Non-pigmented ciliary epithelial cell (primary cell): Measurements from ENCODE around the gene NTSR1.

ENCODE experiments used
- DNase-seq: peaks from one replicate; pipeline ENCODE4 v3.0.0-alpha.2; 2010; ENCODE audit warnings: low read depth

NTSR1 gene

DNA sequence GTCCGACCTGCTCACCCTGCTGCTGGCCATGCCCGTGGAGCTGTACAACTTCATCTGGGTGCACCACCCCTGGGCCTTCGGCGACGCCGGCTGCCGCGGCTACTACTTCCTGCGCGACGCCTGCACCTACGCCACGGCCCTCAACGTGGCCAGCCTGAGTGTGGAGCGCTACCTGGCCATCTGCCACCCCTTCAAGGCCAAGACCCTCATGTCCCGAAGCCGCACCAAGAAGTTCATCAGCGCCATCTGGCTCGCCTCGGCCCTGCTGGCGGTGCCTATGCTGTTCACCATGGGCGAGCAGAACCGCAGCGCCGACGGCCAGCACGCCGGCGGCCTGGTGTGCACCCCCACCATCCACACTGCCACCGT is 885 bp downstream of the NTSR1 start:
- no peak for DNase-seq

DNA sequence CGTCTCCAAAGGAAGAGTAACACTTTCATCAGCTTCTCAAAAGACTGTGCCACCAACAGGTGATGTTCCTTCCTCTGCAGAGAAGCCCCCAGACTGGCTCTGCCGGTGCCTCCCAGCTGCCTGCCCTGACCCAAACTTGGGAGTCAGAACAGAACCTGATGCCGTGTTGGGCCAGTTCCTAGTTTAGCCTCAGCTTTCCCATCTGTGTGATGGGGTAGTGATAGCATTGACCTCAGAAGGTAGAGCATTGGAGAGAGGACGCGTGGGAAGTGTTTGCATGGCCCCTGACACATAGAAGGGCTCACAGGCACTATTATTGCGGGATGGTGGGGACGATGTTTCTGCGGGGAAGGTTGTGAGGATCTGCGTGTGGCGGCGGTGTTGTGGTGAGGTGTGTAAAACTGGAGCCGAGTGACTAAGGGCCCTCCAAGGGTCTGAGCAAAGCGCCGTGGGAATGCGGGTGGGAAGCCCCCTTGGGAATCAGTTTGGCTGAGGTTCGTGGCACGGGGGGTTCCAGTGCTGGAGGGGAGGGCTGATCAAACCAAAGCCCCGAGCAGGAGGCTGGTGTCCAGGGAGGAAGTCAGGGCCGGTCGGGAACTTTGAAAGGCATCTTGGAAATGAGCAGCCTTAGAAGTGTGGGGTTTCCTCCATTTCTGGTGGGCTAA is 1.7 kb downstream of the NTSR1 start:
- DNase-seq = no peak

DNA sequence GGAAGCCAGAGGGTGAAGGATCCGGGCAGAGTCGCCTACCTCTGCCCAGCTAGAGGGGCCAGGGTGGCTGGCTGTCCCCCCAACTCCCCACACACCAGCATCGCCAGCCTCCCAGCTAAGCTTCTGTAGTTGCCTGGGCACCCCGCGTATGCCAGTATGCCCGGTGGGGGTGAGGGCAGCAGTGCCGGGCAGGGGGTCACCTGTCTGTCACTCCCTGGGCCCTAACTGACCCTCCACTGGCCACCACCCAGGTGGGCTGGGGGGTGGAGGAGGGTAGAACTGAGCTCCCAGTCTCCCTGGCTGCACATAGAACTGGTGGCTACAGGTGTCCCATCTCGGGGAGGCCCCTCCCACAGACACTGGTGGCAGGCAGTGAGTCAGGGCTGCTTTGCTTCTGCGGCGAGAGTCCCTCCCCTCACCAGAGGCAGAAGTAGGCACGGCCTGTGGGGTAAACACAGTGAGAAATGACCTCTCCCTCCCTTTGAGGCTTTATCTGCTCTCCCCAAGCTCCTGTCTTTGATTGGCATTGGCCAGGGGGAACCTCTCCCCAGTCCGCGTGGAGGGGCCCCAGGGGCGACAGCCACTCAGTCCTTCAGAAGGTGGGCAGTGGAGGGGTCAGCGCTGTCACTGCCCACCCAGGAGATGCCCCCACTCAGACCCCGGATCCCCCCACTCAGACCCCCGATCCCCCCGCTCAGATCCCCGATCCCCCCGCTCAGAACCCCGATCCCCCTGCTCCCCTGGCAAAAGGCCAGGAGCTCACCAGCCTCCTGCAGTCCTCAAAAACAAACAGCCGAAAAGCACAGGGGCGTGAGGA is 2.5 kb downstream of the NTSR1 start:
- no peak for DNase-seq

DNA sequence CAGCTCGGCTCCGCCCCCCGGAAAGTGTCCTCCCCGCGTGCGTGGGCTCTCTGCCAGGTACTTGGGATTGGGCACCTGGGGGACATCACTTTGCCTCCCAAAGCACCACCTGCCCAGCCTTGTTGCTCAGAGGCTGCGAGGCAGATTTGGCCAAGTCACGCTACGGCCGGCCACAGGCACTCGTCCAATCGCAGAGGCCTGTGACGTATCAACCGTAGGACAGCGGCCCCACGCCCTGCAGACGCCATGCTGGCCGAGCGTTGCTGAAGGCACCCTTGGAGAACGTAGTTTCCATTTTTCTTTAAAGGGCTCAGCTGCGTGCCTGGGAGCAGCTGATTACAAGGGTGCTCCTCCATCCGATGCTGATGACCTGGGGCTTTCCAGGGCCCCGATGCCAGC is 3.1 kb downstream of the NTSR1 start:
- no peak for DNase-seq

DNA sequence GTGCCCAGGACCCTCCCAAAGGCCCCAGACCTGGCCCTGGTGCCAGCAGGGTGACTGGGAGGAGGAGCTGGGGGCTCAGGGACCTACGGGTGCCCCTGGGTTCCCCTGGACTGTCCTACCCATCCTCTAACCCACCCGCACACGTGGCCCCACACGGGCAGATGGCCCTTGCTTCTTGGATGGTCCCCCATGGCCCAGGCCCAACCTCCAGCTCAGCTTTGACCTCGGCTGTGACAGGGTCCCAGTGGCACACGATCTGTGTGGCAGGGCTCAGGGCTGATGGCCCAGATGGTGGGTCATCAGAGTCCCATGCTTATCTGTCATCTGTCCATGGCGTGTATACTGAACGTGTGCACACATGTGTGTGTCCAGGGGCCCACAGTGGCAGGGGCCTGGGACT is 4.0 kb downstream of the NTSR1 start:
- no peak for DNase-seq

DNA sequence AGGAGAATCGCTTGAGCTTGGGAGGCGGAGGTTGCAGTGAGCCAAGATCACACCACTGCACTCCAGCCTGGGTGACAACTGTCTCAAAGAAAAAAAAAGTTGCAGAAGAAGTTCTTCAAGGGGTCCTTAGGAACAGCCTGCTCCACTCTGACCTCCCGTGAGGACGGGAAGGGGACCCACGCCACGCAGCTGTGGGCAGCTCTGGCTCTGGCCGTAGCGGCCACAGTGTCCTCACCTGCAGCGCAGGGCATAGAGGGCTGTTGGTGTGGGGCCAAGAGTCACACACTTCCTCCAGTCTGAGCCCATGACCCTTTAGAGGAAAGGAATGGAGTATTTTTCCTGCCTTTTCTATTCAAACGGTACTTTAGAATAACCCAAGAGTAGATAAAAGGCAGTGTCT is 5.4 kb downstream of the NTSR1 start:
- no peak for DNase-seq

DNA sequence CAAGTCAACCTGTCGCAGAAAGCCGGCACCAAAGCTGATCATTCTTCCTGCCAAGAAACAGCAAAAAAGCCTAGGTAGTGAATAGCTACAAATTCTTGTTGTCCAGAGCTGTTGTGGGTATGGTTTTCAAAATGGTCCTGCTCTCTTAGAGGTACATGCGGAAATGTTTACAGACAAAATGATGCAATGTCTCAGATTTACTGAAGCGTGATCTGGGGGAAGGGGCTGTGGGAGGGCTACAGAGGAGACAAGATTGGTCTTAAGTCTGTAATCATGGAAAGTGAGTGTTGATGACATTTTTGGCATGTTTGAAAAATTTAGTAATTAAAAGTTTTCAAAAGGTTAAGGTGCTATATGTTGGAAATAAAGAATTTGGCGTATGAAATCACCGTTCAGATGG is 6.2 kb downstream of the NTSR1 start:
- no peak for DNase-seq

DNA sequence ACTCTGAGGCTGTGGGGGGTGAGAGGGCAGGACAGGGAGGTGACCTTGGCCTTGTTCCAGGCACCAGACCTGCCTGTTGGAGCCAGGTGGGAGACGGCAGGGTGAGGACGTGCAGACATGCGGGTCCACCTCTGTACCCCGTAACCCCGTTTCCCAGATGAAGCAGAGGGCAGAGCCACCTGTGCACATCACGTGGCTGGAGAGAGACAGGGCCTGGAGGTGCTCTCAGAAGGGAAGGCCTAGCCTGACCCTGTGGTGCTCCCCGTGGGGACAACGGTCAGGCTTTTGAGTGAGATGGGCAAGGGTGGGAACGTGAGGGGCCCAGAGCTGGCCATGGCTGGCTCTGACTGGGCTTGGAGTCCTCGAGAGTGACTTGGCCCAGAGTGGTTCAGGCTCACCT is 6.6 kb downstream of the NTSR1 start:
- no peak for DNase-seq

DNA sequence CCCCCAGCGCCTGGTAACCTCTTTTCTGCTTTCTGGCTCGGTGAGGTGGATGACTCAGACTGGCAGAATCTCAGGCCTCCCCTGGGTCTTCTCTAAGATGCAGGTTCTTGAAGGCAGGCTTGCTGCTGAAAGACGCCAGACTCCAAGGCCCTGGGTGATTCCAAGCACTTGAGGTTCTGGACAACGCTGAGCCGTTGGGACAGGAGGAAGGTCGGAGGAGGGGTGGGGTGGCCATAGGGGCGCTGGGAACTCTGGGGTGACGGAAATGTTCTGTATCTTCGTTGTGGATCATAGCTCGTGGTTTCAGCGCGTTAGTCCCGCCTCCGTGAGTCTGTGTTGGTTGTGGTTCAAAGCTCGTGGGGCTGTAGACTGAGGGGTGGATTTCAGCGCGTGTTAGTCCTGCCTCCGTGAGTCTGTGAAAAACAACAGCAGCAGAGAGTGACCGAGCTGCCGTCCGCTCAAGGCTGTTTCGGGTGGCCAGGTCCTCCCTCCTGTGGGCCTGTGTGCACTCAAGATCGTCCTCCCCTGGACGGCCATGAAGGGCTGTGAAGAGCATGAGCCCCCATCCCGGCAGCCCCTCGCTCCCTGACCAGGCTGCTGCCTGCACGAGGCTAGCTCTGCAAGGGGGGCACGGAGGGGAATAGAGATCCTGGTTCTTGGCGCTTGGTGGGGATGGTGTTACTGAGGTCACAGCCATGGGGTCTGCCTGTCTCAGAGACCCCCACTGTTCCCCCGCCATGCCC is 7.7 kb downstream of the NTSR1 start:
- no peak for DNase-seq

DNA sequence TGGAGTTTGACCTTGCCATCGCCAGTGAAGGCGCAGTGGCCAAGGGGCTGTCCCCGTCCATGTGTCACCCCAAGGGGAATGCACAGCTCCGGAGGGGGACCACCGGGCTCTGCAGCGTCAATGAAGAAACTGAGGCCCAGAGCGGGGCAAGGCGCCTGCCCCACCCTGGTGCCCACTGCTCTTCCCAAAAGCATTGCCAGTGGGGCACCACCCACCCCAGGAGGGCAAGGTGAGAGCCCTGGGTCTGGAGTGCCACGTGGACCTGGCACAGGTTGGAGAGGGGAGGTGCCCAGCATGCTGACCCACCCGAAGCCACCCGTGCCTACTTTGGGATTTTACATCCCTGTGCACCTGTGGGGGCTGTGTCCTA is 8.3 kb downstream of the NTSR1 start:
- no peak for DNase-seq

DNA sequence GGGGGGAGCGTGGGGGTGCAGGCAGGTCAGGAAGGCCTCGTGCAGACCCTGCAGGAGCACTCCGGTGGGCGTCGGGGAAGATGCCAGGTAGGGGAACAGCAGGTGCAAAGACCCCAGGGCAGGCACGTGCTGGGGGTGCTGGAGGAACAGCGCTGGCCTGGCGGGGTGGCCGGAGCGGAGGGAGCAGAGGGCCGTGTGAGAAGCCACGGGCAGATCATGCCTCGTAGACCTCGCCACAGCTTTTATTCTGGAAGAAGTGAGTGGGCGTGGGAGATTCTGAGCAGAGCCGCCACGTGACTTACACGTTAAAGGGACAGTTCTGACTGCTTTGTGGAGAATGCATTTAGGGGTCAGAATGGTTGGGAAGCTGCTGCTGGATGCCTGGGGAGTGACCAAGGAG is 9.3 kb downstream of the NTSR1 start:
- DNase-seq = no peak

DNA sequence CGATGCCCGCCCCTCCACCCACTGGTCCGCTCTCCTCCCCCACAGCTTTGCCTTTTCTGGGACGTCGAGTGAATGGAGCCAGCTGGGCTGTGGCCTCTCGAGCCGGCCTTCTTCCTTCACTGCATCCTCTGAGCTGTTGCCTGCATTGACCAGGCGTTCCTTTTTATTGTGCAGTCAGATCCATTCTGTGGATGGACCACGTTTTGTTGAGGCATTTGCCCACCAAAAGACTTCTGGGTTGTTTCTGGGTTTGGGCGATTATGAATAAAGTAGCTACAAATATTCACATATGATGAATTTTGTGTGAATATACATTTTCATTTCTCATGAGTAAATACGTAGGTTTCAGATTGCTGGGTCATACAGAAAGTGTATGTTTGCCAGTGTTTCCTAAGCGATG is 9.9 kb downstream of the NTSR1 start:
- no peak for DNase-seq

DNA sequence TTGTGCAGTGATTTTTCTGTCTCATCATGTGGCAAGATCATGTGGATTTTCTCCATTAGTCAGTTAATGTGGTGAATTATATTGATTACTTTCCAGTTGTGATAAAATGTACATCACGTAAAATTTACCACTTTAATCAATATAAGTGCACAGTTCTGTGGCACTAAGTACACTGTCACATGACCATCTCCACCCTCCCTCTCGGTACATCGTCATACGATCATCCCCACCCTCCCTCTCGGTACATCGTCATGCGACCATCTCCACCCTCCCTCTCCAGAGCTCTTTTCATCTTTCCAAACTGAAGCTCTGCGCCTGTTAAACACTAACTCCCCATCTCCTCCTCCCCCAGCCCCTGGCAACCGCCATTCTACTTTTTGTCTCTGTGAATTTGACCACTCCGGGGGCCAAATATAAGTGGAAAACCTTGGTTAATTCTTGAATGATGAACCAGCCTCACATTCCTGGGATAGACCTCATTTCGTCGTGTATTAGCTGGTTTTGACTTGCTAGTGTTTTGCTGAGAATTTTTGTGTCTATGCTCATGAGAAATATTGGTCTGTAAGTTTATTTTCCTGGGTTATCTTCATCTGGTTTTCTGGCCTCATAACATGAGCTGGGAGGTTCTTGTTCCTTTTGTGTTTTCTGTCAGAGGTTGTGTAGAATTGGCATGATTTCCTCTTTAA is 10.8 kb downstream of the NTSR1 start:
- no peak for DNase-seq

DNA sequence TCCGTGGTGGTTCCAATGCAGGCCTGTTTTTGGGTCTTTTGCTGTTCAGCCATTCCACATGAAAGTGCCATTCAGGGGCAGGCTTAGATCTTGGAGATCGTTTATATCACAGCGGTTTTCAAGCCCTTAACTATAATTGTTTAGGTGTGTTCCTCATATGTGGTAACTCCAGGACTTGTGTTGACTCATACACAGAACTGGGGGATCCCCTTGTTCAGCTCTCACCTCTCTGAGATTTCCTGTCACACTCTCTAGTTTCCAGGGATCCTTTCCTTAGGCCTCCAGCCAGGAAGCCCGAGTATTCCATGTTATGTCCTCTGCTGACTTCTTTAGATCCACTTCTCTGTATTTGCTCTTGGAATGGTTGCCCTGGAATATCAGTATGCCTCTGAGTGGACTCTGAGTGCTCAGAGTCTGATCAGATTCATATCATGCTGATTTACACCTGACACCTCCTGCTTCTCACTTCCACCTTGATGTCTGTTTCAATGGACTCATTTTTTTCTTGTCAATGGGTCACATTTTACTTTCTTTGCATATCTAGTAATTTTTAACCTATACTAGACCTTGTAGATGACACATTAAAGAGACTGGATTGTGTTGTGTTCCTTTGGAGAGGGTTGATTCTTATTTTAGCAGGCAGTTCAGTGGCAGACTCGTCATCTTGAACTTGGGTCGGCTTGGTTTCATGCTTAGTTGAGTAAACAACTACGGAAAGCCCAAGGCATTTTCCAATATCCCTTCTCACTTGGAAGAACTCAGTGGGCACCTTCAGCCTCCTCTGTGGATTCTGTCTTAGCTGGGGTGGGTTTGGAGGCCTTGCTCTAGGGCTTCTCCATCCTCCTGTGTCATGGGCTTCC is 13.1 kb downstream of the NTSR1 start:
- no peak for DNase-seq

DNA sequence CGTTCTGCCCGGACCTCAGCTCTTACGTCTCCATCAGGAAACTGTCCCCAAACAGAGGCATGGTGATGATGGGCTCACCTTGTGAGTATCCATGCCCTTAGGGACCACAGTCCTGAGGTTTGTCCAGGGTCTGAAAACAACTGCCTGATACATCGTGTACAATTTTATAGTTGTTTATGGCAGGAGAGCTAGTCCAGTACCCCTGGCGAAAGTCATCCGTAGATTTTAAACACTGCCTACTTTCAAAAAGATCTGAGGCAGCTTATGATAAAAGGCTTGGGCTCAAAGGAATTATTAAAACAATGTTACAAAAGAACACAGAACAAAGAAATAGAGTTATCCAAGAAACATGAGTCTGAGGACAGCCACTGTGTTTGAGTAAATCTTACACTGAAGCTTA is 14.0 kb downstream of the NTSR1 start:
- no peak for DNase-seq

DNA sequence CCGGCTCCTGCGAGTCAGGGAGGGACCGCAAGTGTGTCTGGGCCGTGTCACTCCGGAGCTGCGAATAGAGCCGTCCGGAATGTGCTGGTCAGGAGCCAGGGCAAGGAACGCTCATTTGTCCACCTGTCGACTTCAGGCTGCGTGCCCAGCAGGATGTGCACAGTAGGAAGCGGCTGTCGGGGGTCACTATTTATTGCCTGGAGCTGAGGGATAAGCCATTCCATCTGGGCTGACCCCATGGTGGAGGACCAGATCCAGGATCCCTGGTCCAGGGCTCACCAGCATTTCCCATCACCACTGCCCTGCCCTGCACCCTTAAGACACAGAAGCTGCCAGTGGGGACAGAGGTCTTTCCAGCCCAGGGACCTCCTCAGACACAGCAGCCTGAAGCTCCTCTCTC is 14.7 kb downstream of the NTSR1 start:
- no peak for DNase-seq

DNA sequence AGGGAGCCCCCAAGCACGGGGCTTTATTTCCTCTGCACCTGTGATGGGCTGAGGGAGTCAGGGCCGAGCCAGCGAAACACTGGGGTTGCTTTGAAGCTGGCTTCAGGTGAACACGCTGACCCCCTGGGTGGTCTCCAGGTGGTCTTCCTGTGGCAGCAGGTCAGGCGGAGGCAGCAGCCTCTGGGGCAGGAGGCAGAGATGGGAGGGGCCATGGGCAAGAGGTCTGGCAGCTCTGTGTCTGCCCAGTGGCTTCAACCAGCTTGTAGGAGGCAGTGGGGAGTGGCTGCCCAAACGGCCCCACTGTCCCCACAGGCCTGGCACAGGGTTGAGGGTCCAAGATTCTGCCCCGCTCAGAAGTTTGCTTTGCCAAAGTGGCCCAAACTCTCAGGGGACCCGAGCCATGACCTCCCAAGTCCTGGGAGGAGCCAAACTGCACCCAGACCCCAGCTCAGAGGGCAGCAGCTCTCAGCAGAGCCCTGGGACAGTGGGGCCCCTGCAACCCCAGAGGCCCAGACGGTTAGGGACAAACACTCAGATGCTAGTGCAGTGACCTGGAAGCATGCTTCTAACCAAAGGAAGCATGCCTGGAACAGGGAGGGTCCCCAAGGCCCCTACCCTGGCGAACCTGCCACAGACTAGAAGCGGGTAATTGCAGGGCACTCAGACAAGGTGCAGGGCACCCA is 15.3 kb downstream of the NTSR1 start:
- no peak for DNase-seq

DNA sequence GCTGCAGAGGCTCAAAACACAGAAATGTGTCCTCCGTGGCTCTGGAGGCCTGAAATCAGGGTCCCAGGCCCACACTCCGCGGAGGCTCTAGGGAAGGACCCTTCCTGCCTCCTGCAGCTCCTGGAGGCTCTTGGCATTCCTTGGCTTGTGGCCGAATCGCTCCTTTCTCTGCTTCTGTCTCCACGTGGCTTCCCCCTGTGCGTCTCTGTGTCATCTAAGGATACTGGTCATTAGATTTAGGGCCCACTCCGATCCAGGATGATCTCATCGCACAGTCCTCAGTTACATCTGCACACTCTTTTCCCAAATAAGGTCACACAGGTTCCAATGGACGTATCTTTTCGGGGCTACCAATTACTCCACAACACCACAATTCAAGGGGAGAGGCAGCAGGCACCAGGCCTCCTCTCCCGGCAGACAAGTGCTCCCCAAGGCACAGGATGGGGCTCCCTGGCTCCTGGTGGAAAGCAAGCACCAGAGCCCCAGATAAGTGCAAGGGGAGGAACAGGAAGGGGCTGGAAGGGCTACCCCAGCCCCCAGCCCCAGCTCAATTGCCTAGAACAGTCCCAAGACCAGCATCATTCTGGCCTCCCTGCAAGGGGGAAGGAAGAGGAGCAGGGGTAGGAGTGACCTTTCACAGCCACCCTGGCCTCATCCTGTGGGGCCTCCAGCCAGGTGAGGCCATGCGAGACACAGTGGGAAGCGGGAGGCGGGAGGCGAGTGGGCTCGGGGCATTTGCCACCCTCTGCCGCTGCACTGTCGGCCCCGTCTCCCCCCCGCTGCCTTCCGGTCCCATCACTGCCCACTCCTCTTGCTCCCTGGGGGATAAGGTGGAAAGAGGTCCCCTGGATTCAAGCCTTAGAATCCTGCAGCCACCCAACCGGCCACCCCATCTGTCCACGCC is 16.3 kb downstream of the NTSR1 start:
- DNase-seq = no peak

DNA sequence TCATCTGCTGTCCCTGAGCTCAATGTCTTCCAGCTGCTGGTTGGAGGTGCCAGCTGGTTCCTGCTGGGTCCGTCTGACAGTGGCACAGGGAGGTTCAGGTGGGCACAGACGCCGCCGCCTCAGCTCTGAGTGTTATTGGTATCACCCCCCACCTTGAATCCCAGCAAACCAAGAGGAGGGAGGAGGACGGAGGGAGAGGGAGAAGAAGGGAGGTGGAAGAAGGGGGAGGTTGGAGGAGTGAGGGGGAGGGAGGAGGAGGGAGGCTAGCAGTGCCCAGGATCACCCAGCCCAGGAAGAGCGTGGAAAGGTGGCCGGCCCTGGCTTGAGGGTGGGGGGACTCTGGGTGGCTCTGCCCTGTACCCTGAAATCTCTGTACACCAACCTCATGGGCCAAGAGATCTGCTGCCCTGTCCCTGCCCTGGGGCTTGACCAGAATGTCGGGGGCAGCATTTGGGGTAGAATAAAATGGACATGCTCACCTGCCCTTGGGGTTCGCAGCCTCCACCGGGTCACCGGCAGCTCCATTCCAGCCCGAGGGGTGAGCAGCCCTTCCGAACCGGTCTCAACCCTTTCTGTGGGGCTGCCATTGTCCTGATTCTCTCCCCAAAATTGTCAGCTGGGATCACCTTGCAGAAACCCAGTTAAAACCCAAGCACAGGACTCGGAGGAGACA is 17.1 kb downstream of the NTSR1 start:
- DNase-seq = no peak

DNA sequence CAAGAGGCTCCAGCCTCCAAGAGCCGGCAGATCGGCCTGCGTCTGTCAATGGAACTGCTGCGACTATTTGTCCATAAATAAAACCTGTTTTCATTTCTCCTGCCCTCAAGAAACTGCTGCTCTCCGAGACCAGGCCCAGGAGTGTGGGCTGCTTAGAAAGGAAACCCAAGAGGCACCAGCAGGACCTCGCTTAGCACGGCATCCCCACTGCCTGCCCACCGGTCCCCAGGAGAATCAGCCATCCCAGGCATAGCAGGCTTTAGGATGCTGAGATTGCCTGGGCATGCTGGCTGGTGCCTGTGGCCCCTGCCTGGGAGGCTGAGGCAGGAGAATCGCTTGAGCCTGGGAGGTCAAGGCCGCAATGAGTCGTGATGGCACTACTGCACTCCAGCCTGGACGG is 17.6 kb downstream of the NTSR1 start:
- no peak for DNase-seq
